H9 (cell line): ENCODE measurements around the gene NAT14. TPM values are rescaled to one million over a fixed set of nuclear protein-coding genes. Genes with fewer than 3 reads are reported as not detected.
A peak's percentile ranks its signal among the peaks of the same experiment; 100 is the strongest.

Experiments
- DNase-seq: peaks from one replicate; pipeline ENCODE4 v3.0.0-alpha.2; 2017
- H2AFZ ChIP-seq: one replicate; pipeline ENCODE4 v1.6.1; 2013; ENCODE audit warnings: mild to moderate bottlenecking, low read length, control low read depth, moderate library complexity
- H2AK5ac ChIP-seq: 2 replicates; pipeline ENCODE4 v1.6.1; 2013; ENCODE audit warnings: low read length, control low read depth, mixed read lengths; ENCODE audit not compliant: insufficient read length
- H2BK120ac ChIP-seq: one replicate; pipeline ENCODE4 v1.6.1; 2013; ENCODE audit warnings: low read depth, mild to moderate bottlenecking, low read length, control low read depth, inconsistent platforms; ENCODE audit not compliant: poor library complexity, severe bottlenecking
- H2BK12ac ChIP-seq: 2 replicates; pipeline ENCODE4 v1.6.1; 2013; ENCODE audit warnings: low read length, control low read depth, mixed read lengths, low read depth; ENCODE audit not compliant: insufficient read length
- H2BK15ac ChIP-seq: 2 replicates; pipeline ENCODE4 v1.6.1; 2013; ENCODE audit warnings: low read depth, low read length, control low read depth
- H2BK20ac ChIP-seq: one replicate; pipeline ENCODE4 v1.6.1; 2013; ENCODE audit warnings: low read depth, mild to moderate bottlenecking, low read length, control low read depth, inconsistent platforms; ENCODE audit not compliant: poor library complexity, severe bottlenecking
- H2BK5ac ChIP-seq: 2 replicates; pipeline ENCODE4 v1.6.1; 2013; ENCODE audit warnings: low read length, control low read depth, mixed read lengths; ENCODE audit not compliant: insufficient read length
- H3K14ac ChIP-seq: 2 replicates; pipeline ENCODE4 v1.6.1; 2013; ENCODE audit warnings: low read length, control low read depth; ENCODE audit not compliant: insufficient read depth
- H3K18ac ChIP-seq: 2 replicates; pipeline ENCODE4 v1.6.1; 2013; ENCODE audit warnings: low read depth, mild to moderate bottlenecking, mixed read lengths, low read length, control low read depth; ENCODE audit not compliant: insufficient read length
- H3K23ac ChIP-seq: 2 replicates; pipeline ENCODE4 v1.6.1; 2013; ENCODE audit warnings: low read length, control low read depth, mixed read lengths, low read depth; ENCODE audit not compliant: insufficient read length
- H3K23me2 ChIP-seq: 2 replicates; pipeline ENCODE4 v1.6.1; 2013; ENCODE audit warnings: low read depth, mild to moderate bottlenecking, mixed read lengths, low read length, control low read depth; ENCODE audit not compliant: insufficient read length, poor library complexity, severe bottlenecking
- H3K27ac ChIP-seq: 2 replicates; pipeline ENCODE4 v1.5.1; 2013; ENCODE audit warnings: low read length, control low read depth, mixed read lengths, low read depth; ENCODE audit not compliant: insufficient read length
- H3K27me3 ChIP-seq: 2 replicates; pipeline ENCODE4 v1.6.1; 2013; ENCODE audit warnings: low read length, control low read depth, inconsistent platforms; ENCODE audit not compliant: insufficient read depth
- H3K4ac ChIP-seq: 2 replicates; pipeline ENCODE4 v1.6.1; 2013; ENCODE audit warnings: low read depth, mild to moderate bottlenecking, control low read depth, inconsistent platforms, low read length, moderate library complexity
- H3K4me1 ChIP-seq: 2 replicates; pipeline ENCODE4 v1.6.1; 2013; ENCODE audit warnings: low read length, control low read depth, inconsistent platforms; ENCODE audit not compliant: insufficient read depth
- H3K4me2 ChIP-seq: 2 replicates; pipeline ENCODE4 v1.6.1; 2013; ENCODE audit warnings: low read length, control low read depth, mixed read lengths; ENCODE audit not compliant: insufficient read length, insufficient read depth
- H3K56ac ChIP-seq: 2 replicates; pipeline ENCODE4 v1.6.1; 2013; ENCODE audit warnings: low read depth, mild to moderate bottlenecking, mixed read lengths, low read length, control low read depth; ENCODE audit not compliant: insufficient read length
- H3K79me1 ChIP-seq: 2 replicates; pipeline ENCODE4 v1.6.1; 2013; ENCODE audit warnings: low read depth, mild to moderate bottlenecking, moderate library complexity, low read length, control low read depth, inconsistent platforms; ENCODE audit not compliant: insufficient read depth, poor library complexity, severe bottlenecking
- H3K79me2 ChIP-seq: 2 replicates; pipeline ENCODE4 v1.6.1; 2013; ENCODE audit warnings: low read length, control low read depth, inconsistent platforms; ENCODE audit not compliant: insufficient read depth
- H3K9ac ChIP-seq: 2 replicates; pipeline ENCODE4 v1.6.1; 2013; ENCODE audit warnings: low read length, control low read depth, mixed read lengths; ENCODE audit not compliant: insufficient read length; ENCODE audit errors: extremely low read depth
- H3K9me3 ChIP-seq: one replicate; pipeline ENCODE4 v1.6.1; 2013; ENCODE audit warnings: low read depth, low read length, inconsistent platforms; ENCODE audit not compliant: control insufficient read depth
- H3T11ph ChIP-seq: one replicate; pipeline ENCODE4 v1.6.1; 2013; ENCODE audit warnings: mild to moderate bottlenecking, low read length, control low read depth, inconsistent platforms
- H4K20me1 ChIP-seq: one replicate; pipeline ENCODE4 v1.6.1; 2013; ENCODE audit not compliant: control insufficient read depth, insufficient read length, insufficient read depth
- H4K5ac ChIP-seq: 2 replicates; pipeline ENCODE4 v1.6.1; 2013; ENCODE audit warnings: low read depth, mild to moderate bottlenecking, mixed read lengths, low read length, control low read depth; ENCODE audit not compliant: insufficient read length
- H4K8ac ChIP-seq: replicated peaks from 2 replicates; pipeline ENCODE4 v1.6.1; 2013; ENCODE audit warnings: low read length, control low read depth, mixed read lengths, low read depth; ENCODE audit not compliant: insufficient read length
- H4K91ac ChIP-seq: 2 replicates; pipeline ENCODE4 v1.6.1; 2013; ENCODE audit warnings: low read depth, mild to moderate bottlenecking, moderate library complexity, mixed read lengths, low read length, control low read depth; ENCODE audit not compliant: insufficient read length
- H3K27ac Mint-ChIP-seq, 3 experiments: 2 replicates in 2 of 3; 3 replicates in 1 of 3; pipeline ENCODE4 v1.8.0; 2020 to 2021; ENCODE audit warnings: mixed read lengths in 3 of 3, mild to moderate bottlenecking in 1 of 3, moderate library complexity in 1 of 3
- H3K27me3 Mint-ChIP-seq: 2 replicates; pipeline ENCODE4 v1.8.0; 2021; ENCODE audit warnings: low read depth, mild to moderate bottlenecking, moderate library complexity, mixed read lengths
- H3K36me3 Mint-ChIP-seq, 3 experiments: 2 replicates in 2 of 3; 3 replicates in 1 of 3; pipeline ENCODE4 v1.8.0; 2020 to 2021; ENCODE audit warnings: low read depth in 3 of 3, mixed read lengths in 3 of 3; ENCODE audit not compliant: insufficient read depth in 1 of 3
- H3K4me1 Mint-ChIP-seq, 2 experiments: 2 replicates each; pipeline ENCODE4 v1.8.0; 2020; ENCODE audit warnings: mixed read lengths in 2 of 2
- H3K4me3 Mint-ChIP-seq, 2 experiments: 2 replicates in 1 of 2; 3 replicates in 1 of 2; pipeline ENCODE4 v1.8.0; 2020 to 2021; ENCODE audit warnings: mild to moderate bottlenecking in 2 of 2, mixed read lengths in 2 of 2, moderate library complexity in 1 of 2
- H3K9me3 Mint-ChIP-seq, 2 experiments: 2 replicates in 1 of 2; 3 replicates in 1 of 2; pipeline ENCODE4 v1.8.0; 2020; ENCODE audit warnings: mild to moderate bottlenecking in 2 of 2, mixed read lengths in 2 of 2, moderate library complexity in 1 of 2
- WGBS: extraction: QIAGEN DNeasy Blood & Tissue Kit; methylation state at CpG from one replicate; pipeline ENCODE4 v1.1.7; 2013; ENCODE audit warnings: missing lambda C conversion rate, low lambda C conversion rate, mixed read lengths; ENCODE audit not compliant: insufficient read length; ENCODE audit errors: extremely low coverage; 5-methylcytosine and 5-hydroxymethylcytosine counted together
- total RNA-seq: library from RNA; stranded (reverse); gene quantifications from 2 replicates; pipeline ENCODE4 v1.2.1, GENCODE V29; 2021
- TF ChIP-seq, protein P1 (sequence below): fragments of 200-600 bp; sonication (generic); conservative IDR thresholded peaks from 3 replicates; pipeline ENCODE4 v1.8.0; 2021; ENCODE audit warnings: antibody characterized with exemption, mild to moderate bottlenecking

The NAT14 gene
- total RNA-seq, 1 experiment from 2014 or later = 51.2 TPM

GRCh38 chr19:55441319-55441691, 43.7 kb upstream of the NAT14 start:
- Histone ChIP-seq H4K8ac (no peak overlapping the region), H3T11ph (no peak overlapping the region), H2BK120ac (no peak overlapping the region), H3K23me2 (peaks cover 21% of the 10 kb centered on the region), H3K79me2 (no peaks in the 10 kb centered on the region), H4K91ac (no peak overlapping the region), H2BK12ac (no peak overlapping the region), H2AK5ac (no peak overlapping the region), H2AFZ (no peak overlapping the region), H3K18ac (no peak overlapping the region), H2BK15ac (no peak overlapping the region), H3K4me2 (peak overlapping the region; percentile 69), H4K5ac (no peak overlapping the region), H3K23ac (no peak overlapping the region), H3K27ac (no peak overlapping the region), H3K79me1 (no peaks in the 10 kb centered on the region), H3K4me1 (0 out of 2 replicates have a peak, but pooled peaks cover 2% of the 10 kb centered on the region), H4K20me1 (no peaks in the 10 kb centered on the region), H3K14ac (no peak overlapping the region), H3K27me3 (peaks cover 30% of the 10 kb centered on the region), H2BK20ac (no peak overlapping the region), H3K9me3 (no peaks in the 10 kb centered on the region), H2BK5ac (no peak overlapping the region), H3K9ac (no peak overlapping the region), H3K56ac (no peak overlapping the region), H3K4ac (no peak overlapping the region)
- peak; percentile 46 for DNase-seq
- TF ChIP-seq, protein P1, sequence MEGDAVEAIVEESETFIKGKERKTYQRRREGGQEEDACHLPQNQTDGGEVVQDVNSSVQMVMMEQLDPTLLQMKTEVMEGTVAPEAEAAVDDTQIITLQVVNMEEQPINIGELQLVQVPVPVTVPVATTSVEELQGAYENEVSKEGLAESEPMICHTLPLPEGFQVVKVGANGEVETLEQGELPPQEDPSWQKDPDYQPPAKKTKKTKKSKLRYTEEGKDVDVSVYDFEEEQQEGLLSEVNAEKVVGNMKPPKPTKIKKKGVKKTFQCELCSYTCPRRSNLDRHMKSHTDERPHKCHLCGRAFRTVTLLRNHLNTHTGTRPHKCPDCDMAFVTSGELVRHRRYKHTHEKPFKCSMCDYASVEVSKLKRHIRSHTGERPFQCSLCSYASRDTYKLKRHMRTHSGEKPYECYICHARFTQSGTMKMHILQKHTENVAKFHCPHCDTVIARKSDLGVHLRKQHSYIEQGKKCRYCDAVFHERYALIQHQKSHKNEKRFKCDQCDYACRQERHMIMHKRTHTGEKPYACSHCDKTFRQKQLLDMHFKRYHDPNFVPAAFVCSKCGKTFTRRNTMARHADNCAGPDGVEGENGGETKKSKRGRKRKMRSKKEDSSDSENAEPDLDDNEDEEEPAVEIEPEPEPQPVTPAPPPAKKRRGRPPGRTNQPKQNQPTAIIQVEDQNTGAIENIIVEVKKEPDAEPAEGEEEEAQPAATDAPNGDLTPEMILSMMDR = no peak
- Mint-ChIP-seq H3K4me3 (peak overlapping the region; percentile 50 to 75), H3K27me3 (peaks cover 52% of the 10 kb centered on the region), H3K4me1 (peaks cover 13 to 31% of the 10 kb centered on the region in 2 experiments), H3K9me3 (peaks cover 0 to 5% of the 10 kb centered on the region in 2 experiments; a peak in 3 of 5 replicates), H3K27ac (no peak overlapping the region), H3K36me3 (no peaks in the 10 kb centered on the region; a peak in 1 of 7 replicates)
- no CpG with 5 or more reads among the region's 21 CpGs for WGBS
